ENCODE data around the gene DNLZ.

The DNLZ gene

GRCh38 chr9:136313111-136314055 is 50.2 kb downstream of the DNLZ start:
- DNase-seq, result no peak

- peak; percentile 36 for DNase-seq
Observed at GRCh38 chr9:136312436-136312835, 51.1 kb downstream of the DNLZ start.

- no peak for DNase-seq
Observed at GRCh38 chr9:136312009-136312375, 51.6 kb downstream of the DNLZ start.

GRCh38 chr9:136311051-136312008 is 52.2 kb downstream of the DNLZ start:
- no peak for DNase-seq

GRCh38 chr9:136310273-136311030 is 53.1 kb downstream of the DNLZ start:
- DNase-seq, result no peak

GRCh38 chr9:136309806-136310220 is 53.7 kb downstream of the DNLZ start:
- no peak for DNase-seq

Measured in NCI-H226 (cell line).